ENCODE results near the gene CLCNKB.

Gene CLCNKB

GRCh38 chr1:16023050-16023653 lies 20.4 kb upstream of the CLCNKB start:
- TF ChIP-seq, protein P1, sequence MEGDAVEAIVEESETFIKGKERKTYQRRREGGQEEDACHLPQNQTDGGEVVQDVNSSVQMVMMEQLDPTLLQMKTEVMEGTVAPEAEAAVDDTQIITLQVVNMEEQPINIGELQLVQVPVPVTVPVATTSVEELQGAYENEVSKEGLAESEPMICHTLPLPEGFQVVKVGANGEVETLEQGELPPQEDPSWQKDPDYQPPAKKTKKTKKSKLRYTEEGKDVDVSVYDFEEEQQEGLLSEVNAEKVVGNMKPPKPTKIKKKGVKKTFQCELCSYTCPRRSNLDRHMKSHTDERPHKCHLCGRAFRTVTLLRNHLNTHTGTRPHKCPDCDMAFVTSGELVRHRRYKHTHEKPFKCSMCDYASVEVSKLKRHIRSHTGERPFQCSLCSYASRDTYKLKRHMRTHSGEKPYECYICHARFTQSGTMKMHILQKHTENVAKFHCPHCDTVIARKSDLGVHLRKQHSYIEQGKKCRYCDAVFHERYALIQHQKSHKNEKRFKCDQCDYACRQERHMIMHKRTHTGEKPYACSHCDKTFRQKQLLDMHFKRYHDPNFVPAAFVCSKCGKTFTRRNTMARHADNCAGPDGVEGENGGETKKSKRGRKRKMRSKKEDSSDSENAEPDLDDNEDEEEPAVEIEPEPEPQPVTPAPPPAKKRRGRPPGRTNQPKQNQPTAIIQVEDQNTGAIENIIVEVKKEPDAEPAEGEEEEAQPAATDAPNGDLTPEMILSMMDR (IDR thresholded peaks at IDR 0.05), result no peak

GRCh38 chr1:16026723-16027484 lies 16.7 kb upstream of the CLCNKB start:
- TF ChIP-seq, protein P1 (IDR thresholded peaks at IDR 0.05), result no peak

DNA sequence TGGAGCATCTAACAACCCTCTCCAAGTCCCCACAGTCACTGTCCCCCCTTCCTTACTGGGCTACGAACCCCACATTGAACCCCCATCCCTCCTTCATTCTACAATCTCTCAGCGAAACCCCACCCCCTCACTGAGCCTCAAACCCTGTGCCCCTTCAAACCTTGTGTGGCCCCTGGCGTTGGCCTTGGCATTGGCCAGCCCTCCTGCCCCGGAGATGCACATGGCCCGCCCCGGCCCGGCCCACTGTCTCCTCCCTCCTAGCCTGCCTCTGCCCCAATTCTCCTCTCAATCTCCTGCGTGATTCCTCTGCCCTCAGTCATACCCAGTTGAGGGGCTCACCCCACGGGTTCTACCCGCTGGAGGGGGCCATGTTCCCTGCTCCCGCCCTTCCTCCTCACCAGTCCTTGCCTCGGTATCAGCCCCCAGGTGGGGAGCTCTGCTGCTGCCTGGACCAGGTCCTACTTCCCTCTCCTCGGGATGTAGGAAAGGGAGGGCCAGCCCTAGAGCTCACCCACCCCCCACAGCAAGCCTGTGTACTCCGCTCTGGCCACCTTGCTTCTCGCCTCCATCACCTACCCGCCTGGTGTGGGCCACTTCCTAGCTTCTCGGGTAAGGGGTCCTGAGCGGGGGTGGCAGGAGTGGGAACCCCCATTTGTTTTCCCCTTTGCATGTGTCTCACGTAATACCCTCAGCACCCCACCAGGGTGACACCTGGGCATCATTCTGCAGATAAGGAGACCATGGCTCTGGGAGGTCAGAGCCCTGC lies 15.2 kb upstream of the CLCNKB start:
- TF ChIP-seq, protein P1 (IDR thresholded peaks at IDR 0.05), result no peak

- TF ChIP-seq, protein P1 (IDR thresholded peaks at IDR 0.05), result no peak
These were observed 14.3 kb upstream of the CLCNKB start for GRCh38 chr1:16029288-16029687.

DNA sequence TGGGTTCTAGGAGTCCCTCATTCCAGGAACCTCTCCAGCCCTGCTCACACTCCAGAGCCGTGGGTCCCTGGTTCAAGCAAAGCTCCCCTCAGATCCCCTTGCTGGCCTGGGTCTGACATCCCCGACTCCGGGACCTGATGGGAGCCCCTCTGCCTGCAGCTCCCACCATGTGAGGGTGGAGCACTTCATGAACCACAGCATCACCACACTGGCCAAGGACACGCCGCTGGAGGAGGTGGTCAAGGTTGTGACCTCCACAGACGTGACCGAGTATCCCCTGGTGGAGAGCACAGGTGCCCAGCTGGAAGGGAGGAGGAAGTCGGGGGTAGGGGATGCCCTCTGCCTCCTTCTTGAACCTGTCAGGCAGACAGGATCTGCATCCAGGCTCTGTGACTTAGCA lies 12.0 kb upstream of the CLCNKB start:
- TF ChIP-seq, protein P1 (IDR thresholded peaks at IDR 0.05), result no peak

DNA sequence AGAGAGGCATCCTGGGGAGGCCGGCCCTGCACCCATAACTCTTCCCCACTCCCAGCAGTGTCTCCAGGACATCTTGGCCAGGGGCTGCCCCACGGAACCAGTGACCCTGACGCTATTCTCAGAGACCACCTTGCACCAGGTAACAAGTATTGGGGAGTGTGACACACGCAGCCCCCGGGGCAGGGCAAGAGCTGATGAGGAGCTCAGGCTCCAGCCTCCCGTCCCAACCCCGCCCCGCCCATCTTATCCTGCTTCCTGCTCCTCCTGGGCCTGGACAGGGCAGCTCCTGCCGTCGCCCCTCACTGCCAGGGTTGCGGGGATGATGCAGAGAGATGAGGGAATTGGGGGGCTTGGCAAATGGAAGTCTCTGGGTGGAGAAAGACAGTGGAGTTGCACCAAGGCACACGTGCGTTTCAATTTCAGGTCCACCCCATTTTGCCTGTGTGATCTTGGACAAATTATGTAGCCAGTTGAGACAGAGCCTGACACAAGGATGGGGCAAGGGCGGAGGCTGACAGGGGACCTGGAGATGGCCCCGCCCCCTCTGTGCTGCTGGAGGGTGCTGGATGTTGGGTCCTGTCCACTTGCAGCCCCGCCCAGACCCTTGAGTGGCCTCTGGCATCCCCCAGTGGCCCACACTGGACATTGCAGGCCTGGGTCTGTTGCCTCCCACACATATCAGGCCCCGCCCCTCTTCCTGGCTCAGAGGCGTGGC lies 11.0 kb upstream of the CLCNKB start:
- TF ChIP-seq, protein P1 (IDR thresholded peaks at IDR 0.05), result peak; percentile 64

DNA sequence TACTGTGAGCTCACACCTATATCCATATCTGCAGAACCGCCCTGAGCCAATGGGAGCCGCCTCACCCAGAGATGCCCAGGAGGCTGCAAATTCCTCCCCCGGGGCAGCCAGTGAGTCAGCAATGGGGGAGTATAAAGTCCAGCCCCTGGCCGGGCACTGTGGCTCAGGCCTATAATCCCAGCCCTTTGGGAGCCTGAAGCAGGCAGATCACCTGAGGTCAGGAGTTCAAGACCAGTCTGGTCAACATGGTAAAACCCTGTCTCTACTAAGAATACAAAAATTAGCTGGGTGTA lies 5.0 kb upstream of the CLCNKB start:
- TF ChIP-seq, protein P1 (IDR thresholded peaks at IDR 0.05), result no peak

Measured in LNCAP (cell line).